Neural crest cell (in vitro differentiated cells): Measurements from ENCODE around the gene BCDIN3D. TPM values are rescaled to one million over a fixed set of nuclear protein-coding genes. Genes with fewer than 3 reads are reported as not detected.

Experiments
- DNase-seq: peaks from one replicate; pipeline ENCODE4 v3.0.0; 2021; ENCODE audit warnings: low read depth, mixed read lengths, low spot score
- H3K27ac Mint-ChIP-seq: one replicate; pipeline ENCODE4 v1.8.0; 2021; ENCODE audit warnings: mild to moderate bottlenecking, mixed read lengths; ENCODE audit not compliant: unreplicated experiment
- H3K27me3 Mint-ChIP-seq: 2 replicates; pipeline ENCODE4 v1.8.0; 2021; ENCODE audit warnings: low read depth, mild to moderate bottlenecking, mixed read lengths
- H3K36me3 Mint-ChIP-seq: 2 replicates; pipeline ENCODE4 v1.8.0; 2021; ENCODE audit warnings: low read depth, mild to moderate bottlenecking, mixed read lengths
- H3K4me1 Mint-ChIP-seq: 2 replicates; pipeline ENCODE4 v1.8.0; 2021; ENCODE audit warnings: mixed read lengths
- H3K4me3 Mint-ChIP-seq: one replicate; pipeline ENCODE4 v1.8.0; 2021; ENCODE audit warnings: mild to moderate bottlenecking, mixed read lengths
- H3K9me3 Mint-ChIP-seq: 2 replicates; pipeline ENCODE4 v1.8.0; 2021; ENCODE audit warnings: mixed read lengths
- CTCF ChIP-seq: fragments of 200-600 bp; sonication (generic); conservative IDR thresholded peaks from 2 replicates; pipeline ENCODE4 v1.5.0; 2021; ENCODE audit warnings: antibody characterized with exemption, mild to moderate bottlenecking
- total RNA-seq: library from RNA; stranded (reverse); gene quantifications from 2 replicates; pipeline ENCODE4 v1.2.1, GENCODE V29; 2021

Gene BCDIN3D
- total RNA-seq, 1 donor from 2014 or later, result 7.9 TPM

GRCh38 chr12:49870501-49871262 lies 27.8 kb upstream of the BCDIN3D start:
- DNase-seq, result no peak
- Mint-ChIP-seq H3K4me1 (peaks cover 4% of the 10 kb centered on the region), H3K27me3 (peaks cover under 1% of the 10 kb centered on the region), H3K4me3 (no peak overlapping the region), H3K36me3 (no peaks in the 10 kb centered on the region), H3K27ac (peak overlapping the region; percentile 8), H3K9me3 (no peaks in the 10 kb centered on the region)
- TF ChIP-seq CTCF, result no peak

GRCh38 chr12:49869816-49870500 lies 27.1 kb upstream of the BCDIN3D start:
- H3K27ac Mint-ChIP-seq, result peak overlapping the region; percentile 8
- H3K4me1 Mint-ChIP-seq, result peaks cover 4% of the 10 kb centered on the region
- no peaks in the 10 kb centered on the region for H3K9me3 Mint-ChIP-seq
- DNase-seq, result no peak
- TF ChIP-seq CTCF, result no peak
- peaks cover 3% of the 10 kb centered on the region for H3K27me3 Mint-ChIP-seq
- H3K36me3 Mint-ChIP-seq, result no peaks in the 10 kb centered on the region
- H3K4me3 Mint-ChIP-seq, result no peak overlapping the region

GRCh38 chr12:49868952-49869815 lies 26.3 kb upstream of the BCDIN3D start:
- peak overlapping the region; percentile 27 for H3K27ac Mint-ChIP-seq
- TF ChIP-seq CTCF, result no peak
- H3K9me3 Mint-ChIP-seq, result no peaks in the 10 kb centered on the region
- peaks cover 4% of the 10 kb centered on the region for H3K4me1 Mint-ChIP-seq
- DNase-seq, result no peak
- H3K27me3 Mint-ChIP-seq, result peaks cover 9% of the 10 kb centered on the region
- no peaks in the 10 kb centered on the region for H3K36me3 Mint-ChIP-seq
- no peak overlapping the region for H3K4me3 Mint-ChIP-seq

- DNase-seq, result no peak
- Mint-ChIP-seq H3K4me1 (peaks cover 4% of the 10 kb centered on the region), H3K27me3 (peaks cover 9% of the 10 kb centered on the region), H3K4me3 (no peak overlapping the region), H3K36me3 (no peaks in the 10 kb centered on the region), H3K9me3 (no peaks in the 10 kb centered on the region), H3K27ac (no peak overlapping the region)
- no peak for TF ChIP-seq CTCF
These were observed 25.5 kb upstream of the BCDIN3D start for GRCh38 chr12:49868449-49868848.

GRCh38 chr12:49867570-49868341 lies 24.9 kb upstream of the BCDIN3D start:
- no peak overlapping the region for H3K4me3 Mint-ChIP-seq
- H3K27ac Mint-ChIP-seq, result no peak overlapping the region
- H3K4me1 Mint-ChIP-seq, result peaks cover 4% of the 10 kb centered on the region
- H3K27me3 Mint-ChIP-seq, result peaks cover 9% of the 10 kb centered on the region
- DNase-seq, result no peak
- no peaks in the 10 kb centered on the region for H3K36me3 Mint-ChIP-seq
- H3K9me3 Mint-ChIP-seq, result no peaks in the 10 kb centered on the region
- TF ChIP-seq CTCF, result no peak
